KMS-11 (cell line): ENCODE data around the gene SDK1.

ENCODE experiments used
- H2AFZ ChIP-seq: fragments of 200-600 bp; sonication (generic); 2 replicates; pipeline ENCODE4 v1.6.1; 2016; ENCODE audit warnings: antibody characterized with exemption, mixed run types, low read depth
- H3K27ac ChIP-seq: fragments of 200-600 bp; sonication (generic); 2 replicates; pipeline ENCODE4 v1.6.1; 2016; ENCODE audit warnings: mild to moderate bottlenecking, mixed run types
- H3K27me3 ChIP-seq: fragments of 200-600 bp; sonication (generic); 2 replicates; pipeline ENCODE4 v1.6.1; 2017; ENCODE audit warnings: mild to moderate bottlenecking, low read depth, mixed run types, moderate library complexity; ENCODE audit not compliant: insufficient read depth
- H3K36me3 ChIP-seq: fragments of 200-600 bp; sonication (generic); 2 replicates; pipeline ENCODE4 v1.6.1; 2017; ENCODE audit warnings: mild to moderate bottlenecking, mixed run types; ENCODE audit not compliant: insufficient read depth
- H3K4me1 ChIP-seq: fragments of 200-600 bp; sonication (generic); 2 replicates; pipeline ENCODE4 v1.6.1; 2016; ENCODE audit warnings: mild to moderate bottlenecking, low read depth, mixed run types; ENCODE audit not compliant: poor library complexity, severe bottlenecking
- H3K4me2 ChIP-seq: fragments of 200-600 bp; sonication (generic); 2 replicates; pipeline ENCODE4 v1.7.0; 2016; ENCODE audit warnings: mild to moderate bottlenecking, mixed run types
- H3K4me3 ChIP-seq: fragments of 200-600 bp; sonication (generic); IDR thresholded peaks from 2 replicates; pipeline ENCODE4 v1.6.1; 2017; ENCODE audit warnings: low read depth, low read length, mixed read lengths; ENCODE audit not compliant: insufficient read depth
- H3K79me2 ChIP-seq: fragments of 200-600 bp; sonication (generic); 2 replicates; pipeline ENCODE4 v1.6.1; 2016; ENCODE audit warnings: low read depth, mixed run types; ENCODE audit not compliant: insufficient read depth
- H3K9ac ChIP-seq: fragments of 200-600 bp; sonication (generic); 2 replicates; pipeline ENCODE4 v1.6.1; 2016; ENCODE audit warnings: mild to moderate bottlenecking, mixed run types
- H4K20me1 ChIP-seq: fragments of 200-600 bp; sonication (generic); 2 replicates; pipeline ENCODE4 v1.6.1; 2016; ENCODE audit warnings: mild to moderate bottlenecking, mixed run types; ENCODE audit not compliant: insufficient read depth
- CTCF ChIP-seq: fragments of 200-600 bp; sonication (generic); conservative IDR thresholded peaks from 2 replicates; pipeline ENCODE4 v1.6.1; 2017; ENCODE audit warnings: low read depth, mild to moderate bottlenecking, antibody characterized with exemption, low read length, moderate library complexity, mixed read lengths

The SDK1 gene

GRCh38 chr7:4015371-4015770 is 714.3 kb downstream of the SDK1 start:
- no peak for TF ChIP-seq CTCF

GRCh38 chr7:4015996-4016395 is 714.9 kb downstream of the SDK1 start:
- no peaks in the 10 kb centered on the region for H3K36me3 ChIP-seq
- H3K27me3 ChIP-seq = no peaks in the 10 kb centered on the region
- no peak overlapping the region for H3K9ac ChIP-seq
- H3K4me2 ChIP-seq = no peak overlapping the region
- H3K4me3 ChIP-seq = no peak overlapping the region
- no peak for TF ChIP-seq CTCF
- no peak overlapping the region for H2AFZ ChIP-seq
- no peaks in the 10 kb centered on the region for H4K20me1 ChIP-seq
- no peaks in the 10 kb centered on the region for H3K79me2 ChIP-seq
- no peaks in the 10 kb centered on the region for H3K4me1 ChIP-seq
- no peak overlapping the region for H3K27ac ChIP-seq

More at GRCh38 chr7:4015371-4015770, 714.3 kb downstream of the SDK1 start:
- Histone ChIP-seq H3K27me3 (no peaks in the 10 kb centered on the region), H3K27ac (no peak overlapping the region), H2AFZ (no peak overlapping the region), H3K9ac (no peak overlapping the region), H3K4me2 (no peak overlapping the region), H3K4me3 (no peak overlapping the region), H4K20me1 (no peaks in the 10 kb centered on the region), H3K4me1 (no peaks in the 10 kb centered on the region), H3K36me3 (no peaks in the 10 kb centered on the region), H3K79me2 (no peaks in the 10 kb centered on the region)

- H3K27me3 ChIP-seq = no peaks in the 10 kb centered on the region
- H3K36me3 ChIP-seq = no peaks in the 10 kb centered on the region
- no peaks in the 10 kb centered on the region for H3K79me2 ChIP-seq
- no peak overlapping the region for H3K27ac ChIP-seq
- no peak overlapping the region for H3K4me3 ChIP-seq
- no peak overlapping the region for H2AFZ ChIP-seq
- no peak for TF ChIP-seq CTCF
- H3K4me1 ChIP-seq = no peaks in the 10 kb centered on the region
- H3K9ac ChIP-seq = no peak overlapping the region
- H4K20me1 ChIP-seq = no peaks in the 10 kb centered on the region
- H3K4me2 ChIP-seq = no peak overlapping the region
These were observed 716.0 kb downstream of the SDK1 start for GRCh38 chr7:4017081-4017480.

GRCh38 chr7:4017785-4018184 is 716.7 kb downstream of the SDK1 start:
- Histone ChIP-seq H3K4me2 (no peak overlapping the region), H4K20me1 (no peaks in the 10 kb centered on the region), H2AFZ (no peak overlapping the region), H3K4me3 (no peak overlapping the region), H3K36me3 (no peaks in the 10 kb centered on the region), H3K4me1 (no peaks in the 10 kb centered on the region), H3K27me3 (no peaks in the 10 kb centered on the region), H3K27ac (no peak overlapping the region), H3K79me2 (no peaks in the 10 kb centered on the region), H3K9ac (no peak overlapping the region)
- no peak for TF ChIP-seq CTCF
